ENCODE results near the gene PPP4R4. TPM values are rescaled to one million over a fixed set of nuclear protein-coding genes. Genes with fewer than 3 reads are reported as not detected.

The PPP4R4 gene
- total RNA-seq, 1 experiment from 2014 or later, result 3.9 TPM

DNA sequence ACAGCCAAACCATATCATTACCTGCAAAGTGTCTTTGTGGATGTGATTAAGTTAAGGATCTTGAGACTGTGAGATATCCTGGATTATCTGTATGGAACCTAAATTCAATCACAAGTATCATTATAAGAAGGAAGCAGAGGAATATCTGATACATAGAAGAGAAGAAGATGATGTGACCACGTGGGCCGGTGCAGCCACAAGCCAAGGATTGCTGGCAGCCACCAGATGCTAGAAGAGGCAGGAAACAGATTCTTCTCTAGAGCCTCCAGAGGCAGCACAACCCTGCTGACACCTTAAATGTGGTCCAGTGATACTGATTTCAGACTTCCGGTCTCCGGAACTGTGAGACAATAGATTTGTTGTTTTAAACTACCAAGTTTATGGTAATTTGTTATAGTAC, 38.6 kb upstream of the PPP4R4 start:
- Histone ChIP-seq H3K14ac (ENCODE audit: insufficient read depth, low read length) (no peak overlapping the region), H3K79me2 (ENCODE audit: insufficient read depth, low read length) (no peaks in the 10 kb centered on the region), H3K9me3 (ENCODE audit: control insufficient read depth, low read depth, low read length) (no peaks in the 10 kb centered on the region), H3K23ac (ENCODE audit: insufficient read length, low read depth, low read length) (no peak overlapping the region), H2BK120ac (ENCODE audit: low read depth, low read length, poor library complexity, severe bottlenecking) (no peak overlapping the region), H4K91ac (ENCODE audit: insufficient read length, low read depth, low read length) (no peak overlapping the region), H2BK20ac (ENCODE audit: low read depth, low read length, poor library complexity, severe bottlenecking) (no peak overlapping the region), H3K4me2 (ENCODE audit: insufficient read depth, insufficient read length, low read length) (no peak overlapping the region), H3K18ac (ENCODE audit: insufficient read length, low read depth, low read length) (no peak overlapping the region), H3K4ac (ENCODE audit: low read depth, low read length) (no peak overlapping the region), H2BK15ac (ENCODE audit: low read depth, low read length) (no peak overlapping the region), H2AFZ (ENCODE audit: low read length) (no peak overlapping the region), H2AK5ac (ENCODE audit: insufficient read length, low read length) (no peak overlapping the region), H4K8ac (replicated peaks; ENCODE audit: insufficient read length, low read depth, low read length) (no peak overlapping the region), H3K9ac (ENCODE audit: extremely low read depth, insufficient read length, low read length) (no peak overlapping the region), H3K79me1 (ENCODE audit: insufficient read depth, low read depth, low read length, poor library complexity, severe bottlenecking) (no peaks in the 10 kb centered on the region), H2BK12ac (ENCODE audit: insufficient read length, low read depth, low read length) (no peak overlapping the region), H3K4me1 (ENCODE audit: insufficient read depth, low read length) (peaks cover 4% of the 10 kb centered on the region; the same call in 1 of the 2 replicates), H3K23me2 (ENCODE audit: insufficient read length, low read depth, low read length, poor library complexity, severe bottlenecking) (no peaks in the 10 kb centered on the region), H3K27me3 (ENCODE audit: insufficient read depth, low read length) (no peaks in the 10 kb centered on the region), H4K5ac (ENCODE audit: insufficient read length, low read depth, low read length) (no peak overlapping the region), H3K56ac (ENCODE audit: insufficient read length, low read depth, low read length) (no peak overlapping the region), H3K27ac (ENCODE audit: insufficient read length, low read depth, low read length) (no peak overlapping the region), H2BK5ac (ENCODE audit: insufficient read length, low read length) (no peak overlapping the region), H4K20me1 (ENCODE audit: control insufficient read depth, insufficient read depth, insufficient read length) (no peaks in the 10 kb centered on the region), H3T11ph (ENCODE audit: low read length) (no peak overlapping the region)
- no peak overlapping the region for H3K4me3 Mint-ChIP-seq
- H3K27ac Mint-ChIP-seq, result no peak overlapping the region
- peaks cover 0 to 18% (median 6%) of the 10 kb centered on the region in 3 experiments; a peak in 4 of 7 replicates for H3K36me3 Mint-ChIP-seq (ENCODE audit: insufficient read depth in 1 of 3, low read depth in 3 of 3)
- TF ChIP-seq, protein P1, sequence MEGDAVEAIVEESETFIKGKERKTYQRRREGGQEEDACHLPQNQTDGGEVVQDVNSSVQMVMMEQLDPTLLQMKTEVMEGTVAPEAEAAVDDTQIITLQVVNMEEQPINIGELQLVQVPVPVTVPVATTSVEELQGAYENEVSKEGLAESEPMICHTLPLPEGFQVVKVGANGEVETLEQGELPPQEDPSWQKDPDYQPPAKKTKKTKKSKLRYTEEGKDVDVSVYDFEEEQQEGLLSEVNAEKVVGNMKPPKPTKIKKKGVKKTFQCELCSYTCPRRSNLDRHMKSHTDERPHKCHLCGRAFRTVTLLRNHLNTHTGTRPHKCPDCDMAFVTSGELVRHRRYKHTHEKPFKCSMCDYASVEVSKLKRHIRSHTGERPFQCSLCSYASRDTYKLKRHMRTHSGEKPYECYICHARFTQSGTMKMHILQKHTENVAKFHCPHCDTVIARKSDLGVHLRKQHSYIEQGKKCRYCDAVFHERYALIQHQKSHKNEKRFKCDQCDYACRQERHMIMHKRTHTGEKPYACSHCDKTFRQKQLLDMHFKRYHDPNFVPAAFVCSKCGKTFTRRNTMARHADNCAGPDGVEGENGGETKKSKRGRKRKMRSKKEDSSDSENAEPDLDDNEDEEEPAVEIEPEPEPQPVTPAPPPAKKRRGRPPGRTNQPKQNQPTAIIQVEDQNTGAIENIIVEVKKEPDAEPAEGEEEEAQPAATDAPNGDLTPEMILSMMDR (conservative IDR thresholded peaks at IDR 0.05), result no peak
- no peak for DNase-seq
- WGBS (ENCODE audit: extremely low coverage, insufficient read length, low lambda C conversion rate), result no CpG with 5 or more reads among the region's 4 CpGs
- H3K4me1 Mint-ChIP-seq, result peaks cover 16 to 19% of the 10 kb centered on the region in 2 experiments
- H3K27me3 Mint-ChIP-seq (ENCODE audit: low read depth), result peaks cover 12% of the 10 kb centered on the region
- H3K9me3 Mint-ChIP-seq, result peaks cover 14 to 15% of the 10 kb centered on the region in 2 experiments
